SK-N-SH (cell line): Measurements from ENCODE around the gene SMARCA4. TPM values are rescaled to one million over a fixed set of nuclear protein-coding genes. Genes with fewer than 3 reads are reported as not detected.

Source experiments
- CTCF ChIA-PET: fragments of 300-600, 350-600 bp; formaldehyde crosslinking; extraction: SDS; loops from one replicate; lab custom pipeline; 2021; lab: Yijun Ruan, JAX
- POLR2A ChIA-PET: fragments of 350-600 bp; sonication (Branson Sonifier 250); formaldehyde crosslinking; extraction: SDS; loops from one replicate; lab custom pipeline; 2020; ENCODE audit warnings: antibody characterized with exemption, inconsistent platforms; lab: Yijun Ruan, JAX
- DNase-seq: peaks from one replicate; pipeline ENCODE4 v3.0.0; 2012
- H2AFZ ChIP-seq: fragments of 200-600 bp; sonication (generic); 2 replicates; pipeline ENCODE4 v1.8.1; 2016; ENCODE audit warnings: antibody characterized with exemption, mild to moderate bottlenecking, low read depth
- H3F3A ChIP-seq: fragments of 200-600 bp; sonication (generic); replicated peaks from 2 replicates; pipeline ENCODE3; 2016; ENCODE audit warnings: antibody characterized with exemption, mild to moderate bottlenecking; ENCODE audit not compliant: insufficient read depth
- H3K27ac ChIP-seq, 2 experiments: fragments of 200-500 bp in 1 of 2; fragments of 200-600 bp in 1 of 2; sonication (Bioruptor generic) in 1 of 2; sonication (generic), shearing (Covaris generic) in 1 of 2; 2 replicates each; pipeline versions ENCODE4 v1.5.1 to v1.6.1; 2014 to 2016; ENCODE audit warnings: low read depth in 2 of 2, inconsistent platforms in 1 of 2, low read length in 1 of 2, mild to moderate bottlenecking in 1 of 2, mixed read lengths in 1 of 2
- H3K27me3 ChIP-seq: fragments of 200-600 bp; sonication (generic), shearing (Covaris generic); 2 replicates; pipeline ENCODE4 v1.6.1; 2016; ENCODE audit warnings: mixed run types; ENCODE audit not compliant: insufficient read depth
- H3K36me3 ChIP-seq, 2 experiments: fragments of 200-500 bp in 1 of 2; fragments of 200-600 bp in 1 of 2; sonication (Bioruptor generic) in 1 of 2; sonication (generic) in 1 of 2; replicated peaks in 1 of 2; 2 replicates each; pipeline versions ENCODE3 to v1.5.1; 2014 to 2016; ENCODE audit warnings: low read length in 1 of 2, mild to moderate bottlenecking in 1 of 2; ENCODE audit not compliant: insufficient read depth in 2 of 2, control insufficient read depth in 1 of 2
- H3K4me1 ChIP-seq, 2 experiments: fragments of 200-500 bp in 1 of 2; fragments of 200-600 bp in 1 of 2; sonication (Bioruptor generic) in 1 of 2; sonication (generic), shearing (Covaris generic) in 1 of 2; 2 replicates each; pipeline versions ENCODE4 v1.5.1 to v1.6.1; 2014 to 2016; ENCODE audit warnings: low read depth in 1 of 2, low read length in 1 of 2, mixed run types in 1 of 2; ENCODE audit not compliant: insufficient read depth in 2 of 2, control insufficient read depth in 1 of 2
- H3K4me2 ChIP-seq: fragments of 200-600 bp; sonication (generic), shearing (Covaris generic); 2 replicates; pipeline ENCODE4 v1.6.1; 2017; ENCODE audit warnings: mixed run types
- H3K4me3 ChIP-seq, 2 experiments: fragments of 200-500 bp in 1 of 2; fragments of 200-600 bp in 1 of 2; sonication (Bioruptor generic) in 1 of 2; sonication (generic), shearing (Covaris generic) in 1 of 2; 2 replicates each; pipeline versions ENCODE4 v1.5.1 to v1.8.1; 2014 to 2016; ENCODE audit warnings: low read depth in 2 of 2, inconsistent platforms in 1 of 2, low read length in 1 of 2, mild to moderate bottlenecking in 1 of 2, mixed read lengths in 1 of 2, moderate library complexity in 1 of 2
- H3K79me2 ChIP-seq: fragments of 200-600 bp; sonication (generic); 2 replicates; pipeline ENCODE4 v1.8.1; 2017; ENCODE audit warnings: mild to moderate bottlenecking; ENCODE audit not compliant: insufficient read depth
- H3K9ac ChIP-seq: fragments of 200-600 bp; sonication (generic); 2 replicates; pipeline ENCODE4 v1.6.1; 2017; ENCODE audit warnings: mixed run types
- H3K9me2 ChIP-seq: fragments of 200-600 bp; sonication (generic); 2 replicates; pipeline ENCODE4 v1.6.1; 2017; ENCODE audit warnings: mixed run types
- H3K9me3 ChIP-seq: fragments of 200-600 bp; sonication (generic); 2 replicates; pipeline ENCODE4 v1.6.1; 2017; ENCODE audit warnings: mixed run types, mild to moderate bottlenecking, moderate library complexity
- H4K20me1 ChIP-seq: fragments of 200-600 bp; sonication (generic); 2 replicates; pipeline ENCODE4 v1.6.1; 2017; ENCODE audit warnings: mild to moderate bottlenecking, mixed run types; ENCODE audit not compliant: insufficient read depth
- EZH2phosphoT487 ChIP-seq: fragments of 200-600 bp; sonication (generic); IDR thresholded peaks from 2 replicates; pipeline ENCODE4 v1.6.1; 2017; ENCODE audit warnings: low read depth, mixed run types, mild to moderate bottlenecking, antibody characterized with exemption, moderate library complexity, borderline replicate concordance
- FOSL2 ChIP-seq: IDR thresholded peaks from 2 replicates; pipeline ENCODE4 v1.4.0; 2012; ENCODE audit warnings: low read depth, mild to moderate bottlenecking, moderate library complexity, borderline replicate concordance
- FOXJ3 ChIP-seq: sonication (generic); formaldehyde crosslinking; IDR thresholded peaks from 2 replicates; pipeline ENCODE4 v1.5.1; 2020; ENCODE audit warnings: mild to moderate bottlenecking, missing genetic modification reagents
- GATA2 ChIP-seq: sonication (generic); formaldehyde crosslinking; IDR thresholded peaks from 2 replicates; pipeline ENCODE4 v1.5.0; 2020; ENCODE audit warnings: mild to moderate bottlenecking, missing genetic modification reagents
- JUND ChIP-seq: IDR thresholded peaks from 2 replicates; pipeline ENCODE4 v1.4.0; 2012
- MXI1 ChIP-seq: IDR thresholded peaks from 2 replicates; pipeline ENCODE4 v1.6.1; 2012; ENCODE audit warnings: mild to moderate bottlenecking, low read depth, low read length, improper control_type of control experiment
- NRF1 ChIP-seq: IDR thresholded peaks from 2 replicates; pipeline ENCODE4 v1.6.1; 2012; ENCODE audit warnings: low read depth, mild to moderate bottlenecking, low read length
- PBX3 ChIP-seq: IDR thresholded peaks from 2 replicates; pipeline ENCODE4; 2012
- REST ChIP-seq: IDR thresholded peaks from 2 replicates; pipeline ENCODE4 v1.6.1; 2012; ENCODE audit warnings: mild to moderate bottlenecking, low read depth, low read length, moderate library complexity
- RFX5 ChIP-seq: IDR thresholded peaks from 2 replicates; pipeline ENCODE4 v1.6.1; 2012; ENCODE audit warnings: mild to moderate bottlenecking, improper control_type of control experiment, low read length
- SIN3A ChIP-seq: IDR thresholded peaks from 2 replicates; pipeline ENCODE4 v1.6.1; 2012; ENCODE audit warnings: low read depth, mild to moderate bottlenecking, low read length, moderate library complexity, borderline replicate concordance
- WGBS: methylation state at CpG from one replicate; pipeline ENCODE4 v1.1.6; 2017; ENCODE audit warnings: low lambda C conversion rate; 5-methylcytosine and 5-hydroxymethylcytosine counted together
- polyA plus RNA-seq, 3 experiments: library from polyadenylated mRNA; depleted of rRNA; stranded (reverse); fragments of >200 nt; gene quantifications; 2 replicates each; pipeline ENCODE4 v1.2.3, GENCODE V29; 2012
- TF ChIP-seq, protein P1 (sequence below): fragments of 150-350 bp; IDR thresholded peaks from 2 replicates; pipeline ENCODE4 v1.6.1; 2017; ENCODE audit warnings: antibody characterized with exemption, low read length, low read depth, borderline replicate concordance

The SMARCA4 gene
- polyA plus RNA-seq, 1 of the 3 experiments (the other 2 are of a cell fraction): 90.7 TPM

GRCh38 chr19:11023710-11024109 lies 62.9 kb downstream of the SMARCA4 start:
- no peaks in the 10 kb centered on the region for H3F3A ChIP-seq
- no peak overlapping the region for H2AFZ ChIP-seq
- H3K4me3 ChIP-seq: no peak overlapping the region
- DNase-seq: no peak
- no peak overlapping the region; a peak in 1 of 4 replicates for H3K27ac ChIP-seq
- CTCF ChIA-PET: interaction anchor here (1.1 to 3.9 kb wide), 2 partner anchors 12 to 102 kb away, joined by 3 to 36 read pairs; no protein-coding TSS in a partner anchor
- no peak overlapping the region for H3K9ac ChIP-seq
- TF ChIP-seq SIN3A (no peak), FOSL2 (no peak), EZH2phosphoT487 (no peak), RFX5 (no peak), PBX3 (no peak), REST (no peak), JUND (no peak), FOXJ3 (CRISPR knock-in tag) (no peak), GATA2 (CRISPR knock-in tag) (no peak), MXI1 (no peak), NRF1 (no peak)
- TF ChIP-seq, protein P1, sequence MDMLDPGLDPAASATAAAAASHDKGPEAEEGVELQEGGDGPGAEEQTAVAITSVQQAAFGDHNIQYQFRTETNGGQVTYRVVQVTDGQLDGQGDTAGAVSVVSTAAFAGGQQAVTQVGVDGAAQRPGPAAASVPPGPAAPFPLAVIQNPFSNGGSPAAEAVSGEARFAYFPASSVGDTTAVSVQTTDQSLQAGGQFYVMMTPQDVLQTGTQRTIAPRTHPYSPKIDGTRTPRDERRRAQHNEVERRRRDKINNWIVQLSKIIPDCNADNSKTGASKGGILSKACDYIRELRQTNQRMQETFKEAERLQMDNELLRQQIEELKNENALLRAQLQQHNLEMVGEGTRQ: no peak
- TF ChIP-seq, all 33 proteins: peak for 0
- Histone ChIP-seq H3K9me3 (no peaks in the 10 kb centered on the region), H4K20me1 (no peaks in the 10 kb centered on the region), H3K79me2 (no peaks in the 10 kb centered on the region), H3K27me3 (no peaks in the 10 kb centered on the region), H3K4me1 (no peaks in the 10 kb centered on the region; a peak in 1 of 4 replicates), H3K4me2 (no peak overlapping the region), H3K36me3 (peaks cover 11 to 88% of the 10 kb centered on the region in 2 experiments), H3K9me2 (no peaks in the 10 kb centered on the region)
- POLR2A ChIA-PET: interaction anchor here (0.6 kb wide), 1 partner anchor 74 kb away, joined by 3 read pairs; no protein-coding TSS in a partner anchor
- 84% methylated on average over 5 of the region's 7 CpGs for WGBS
